HG02642 (cell line): Measurements from ENCODE around the gene PPP1R14B.

Experiments
- ATAC-seq: cut with Tn5 transposase; IDR thresholded peaks from one replicate; pipeline ENCODE4 v1.9.1; 2021; ENCODE audit warnings: mild to moderate bottlenecking; ENCODE audit not compliant: unreplicated experiment, poor library complexity

Gene PPP1R14B

DNA sequence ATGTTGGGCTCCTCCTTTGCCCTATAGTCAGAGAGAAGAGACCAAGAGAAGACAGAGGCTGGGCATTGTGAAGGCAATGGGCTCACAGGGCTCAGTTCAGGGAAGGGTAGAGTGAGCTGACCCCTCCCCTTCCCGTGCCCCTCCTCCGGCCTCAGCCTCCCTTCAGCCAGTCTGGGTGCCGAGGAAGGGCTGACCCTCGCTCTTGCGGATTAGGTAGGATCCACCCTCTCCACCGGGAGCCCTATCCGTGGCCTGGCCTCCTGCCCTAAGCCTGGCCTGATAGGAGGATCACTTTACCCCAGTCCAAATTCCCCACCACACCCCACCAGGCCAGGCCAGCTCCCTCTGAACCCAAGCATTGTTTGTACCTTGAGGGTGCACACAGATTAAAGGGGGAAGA lies 1.8 kb upstream of the PPP1R14B start:
- ATAC-seq, result no peak

DNA sequence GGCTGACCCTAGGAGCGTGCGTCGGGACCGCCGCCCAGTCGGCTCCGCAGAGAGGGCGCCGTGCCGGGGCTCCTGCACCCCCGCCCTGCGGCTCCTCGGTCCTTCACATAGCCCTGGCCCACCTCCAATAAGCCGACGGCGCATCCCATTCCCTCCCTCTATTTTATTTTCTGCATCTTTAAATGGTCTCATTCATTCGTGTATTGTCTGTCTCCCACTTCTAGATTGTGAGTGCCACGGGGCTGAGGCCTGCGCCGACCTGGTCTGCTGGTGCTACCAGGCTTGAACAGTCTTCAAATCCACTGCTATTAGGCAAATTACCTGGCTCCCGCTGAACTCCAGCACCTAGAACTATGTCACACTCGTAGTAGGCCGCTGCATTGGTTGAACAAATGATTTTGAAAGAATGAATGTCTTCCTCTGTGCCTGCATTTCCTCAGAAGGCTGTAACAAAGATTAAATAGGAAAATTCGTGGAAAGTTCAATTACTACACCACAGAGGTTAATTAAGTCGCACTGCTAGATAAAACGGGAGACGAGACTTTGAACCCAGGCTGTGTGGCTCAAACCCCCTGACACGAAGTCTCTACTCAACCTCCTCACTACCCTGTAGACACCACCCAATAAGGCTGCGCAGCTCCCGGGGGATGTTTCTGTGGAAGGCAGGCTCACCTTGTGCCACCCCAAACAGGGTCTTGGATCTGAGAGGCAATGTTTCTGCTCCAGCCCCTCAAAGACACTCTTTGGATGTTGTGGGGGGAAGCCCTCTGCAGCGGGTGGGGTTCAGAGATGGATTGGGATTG lies 1.2 kb upstream of the PPP1R14B start:
- ATAC-seq, result no peak

DNA sequence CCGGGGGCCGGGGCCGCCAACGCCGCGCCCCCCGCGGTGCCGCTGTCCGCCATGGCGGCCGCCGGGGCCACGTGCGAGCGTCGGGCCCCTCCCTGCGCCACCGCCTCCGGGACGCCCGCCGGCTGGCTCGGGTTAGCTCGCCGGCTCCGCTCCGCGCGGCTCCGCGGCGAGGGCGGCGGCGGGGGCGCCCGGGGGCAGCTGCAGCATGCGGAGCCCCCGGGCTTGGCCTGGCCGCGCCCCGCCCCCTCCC lies 197 bp downstream of the PPP1R14B start:
- ATAC-seq, result peak; percentile 10

DNA sequence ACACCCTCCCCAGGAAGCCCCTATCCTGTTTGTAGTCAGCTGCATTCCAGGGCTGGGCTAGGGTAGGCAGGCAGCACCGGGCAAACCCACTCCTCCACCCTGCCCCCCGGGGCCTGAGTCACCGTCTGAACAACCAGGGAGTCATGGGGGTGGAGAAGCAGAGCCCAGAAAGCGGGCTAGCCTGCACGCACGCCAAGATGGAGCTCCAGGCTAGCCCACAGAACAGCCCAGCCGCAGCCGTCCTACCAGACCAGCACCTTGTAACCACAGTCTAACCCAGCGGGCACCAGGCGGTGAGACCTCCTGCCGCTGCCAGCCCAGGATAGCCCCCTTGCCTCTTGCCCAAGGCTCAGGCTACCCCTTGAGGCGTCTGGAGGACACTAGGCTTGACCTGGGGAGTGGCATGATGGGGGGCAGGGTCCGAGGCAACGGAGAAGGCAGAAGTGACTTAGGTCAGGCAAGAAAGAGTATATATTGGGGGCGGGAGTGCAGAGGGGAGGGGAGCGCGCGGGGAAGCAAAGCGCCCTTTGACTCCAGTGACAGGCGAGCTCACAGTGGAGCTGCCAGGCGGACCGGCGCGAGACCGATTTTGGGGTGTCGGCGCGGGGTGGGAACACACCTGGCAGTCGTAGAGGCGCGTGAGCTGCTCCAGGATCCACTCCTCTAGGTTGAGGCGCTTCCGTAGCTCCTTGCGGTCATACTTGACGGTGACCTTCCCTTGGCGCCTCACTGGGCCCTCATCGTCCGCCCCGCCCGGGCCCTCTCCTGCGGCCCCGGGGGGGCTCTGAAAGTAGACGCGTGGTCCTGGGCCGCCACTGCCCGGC lies 734 bp downstream of the PPP1R14B start:
- ATAC-seq, result no peak

GRCh38 chr11:64245401-64245796 lies 1.3 kb downstream of the PPP1R14B start:
- ATAC-seq, result no peak

GRCh38 chr11:64244966-64245365 lies 1.8 kb downstream of the PPP1R14B start:
- no peak for ATAC-seq

DNA sequence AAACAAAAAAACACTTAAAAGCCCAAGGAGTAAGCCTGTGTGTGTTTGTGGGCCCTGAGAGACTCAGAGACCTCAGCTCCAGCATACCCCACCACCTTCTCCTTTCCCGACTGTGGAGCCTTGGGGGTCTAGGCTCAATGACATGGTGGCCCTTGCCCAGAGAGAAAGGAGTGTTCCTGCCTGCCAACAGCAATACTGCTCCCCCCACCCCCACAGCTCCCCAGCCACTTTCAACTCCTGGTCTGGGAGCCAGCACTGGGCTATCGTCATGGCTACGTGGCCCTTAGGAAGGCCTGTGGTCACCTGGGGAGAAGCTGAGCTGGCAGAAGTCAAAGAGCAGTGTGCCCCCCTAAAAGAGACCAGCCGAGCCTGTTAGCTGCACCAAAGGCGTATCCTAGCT lies 2.6 kb downstream of the PPP1R14B start:
- no peak for ATAC-seq

DNA sequence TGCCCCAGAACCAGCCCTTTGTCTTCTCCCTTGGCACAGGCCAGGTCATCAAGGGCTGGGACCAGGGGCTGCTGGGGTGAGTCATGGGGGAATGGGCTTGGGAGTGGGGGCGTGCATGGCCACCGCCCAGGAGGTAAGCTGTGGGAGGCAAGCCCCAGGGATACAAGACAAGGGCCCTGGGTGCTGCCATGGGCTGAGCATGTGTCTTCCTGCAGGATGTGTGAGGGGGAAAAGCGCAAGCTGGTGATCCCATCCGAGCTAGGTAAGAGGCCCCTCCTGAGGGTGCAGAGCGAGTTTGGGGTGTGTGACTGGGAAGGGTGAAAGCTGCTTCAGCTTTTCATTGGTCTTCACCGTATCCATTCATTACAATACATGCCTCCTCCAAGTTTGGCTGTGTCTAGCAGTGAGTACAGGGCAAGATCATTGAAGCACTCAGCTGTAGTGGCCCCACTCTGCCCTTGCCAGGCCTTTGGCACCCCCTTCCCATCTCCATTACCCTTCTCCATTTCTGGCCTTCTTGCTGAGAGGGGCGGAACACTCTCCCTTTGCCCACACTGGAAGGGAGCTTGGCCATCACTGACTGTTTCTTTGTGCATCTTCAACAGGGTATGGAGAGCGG lies 3.4 kb downstream of the PPP1R14B start:
- no peak for ATAC-seq

GRCh38 chr11:64241491-64242374 lies 5.0 kb downstream of the PPP1R14B start:
- peak; percentile 11 for ATAC-seq

DNA sequence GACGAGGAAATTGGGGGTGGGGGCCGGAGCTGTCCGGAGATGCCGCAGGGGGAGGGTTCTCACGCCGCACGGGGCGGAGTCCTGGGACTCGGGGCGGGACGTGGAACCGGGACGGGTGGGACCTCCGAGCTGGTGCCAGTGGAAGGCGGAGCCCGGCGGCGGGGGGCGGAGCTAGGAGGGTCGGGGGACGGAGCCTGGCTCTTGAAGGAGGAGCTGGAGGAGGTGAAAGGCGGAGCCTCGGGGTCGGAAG lies 5.6 kb downstream of the PPP1R14B start:
- peak; percentile 73 for ATAC-seq

GRCh38 chr11:64240435-64241240 lies 6.1 kb downstream of the PPP1R14B start, which contains the start of gene FKBP2:
Gene FKBP2 (plus strand): TSS chr11:64241095. CDS start chr11:64242388, 1,293 bp downstream.
- ATAC-seq, result peak; percentile 56

DNA sequence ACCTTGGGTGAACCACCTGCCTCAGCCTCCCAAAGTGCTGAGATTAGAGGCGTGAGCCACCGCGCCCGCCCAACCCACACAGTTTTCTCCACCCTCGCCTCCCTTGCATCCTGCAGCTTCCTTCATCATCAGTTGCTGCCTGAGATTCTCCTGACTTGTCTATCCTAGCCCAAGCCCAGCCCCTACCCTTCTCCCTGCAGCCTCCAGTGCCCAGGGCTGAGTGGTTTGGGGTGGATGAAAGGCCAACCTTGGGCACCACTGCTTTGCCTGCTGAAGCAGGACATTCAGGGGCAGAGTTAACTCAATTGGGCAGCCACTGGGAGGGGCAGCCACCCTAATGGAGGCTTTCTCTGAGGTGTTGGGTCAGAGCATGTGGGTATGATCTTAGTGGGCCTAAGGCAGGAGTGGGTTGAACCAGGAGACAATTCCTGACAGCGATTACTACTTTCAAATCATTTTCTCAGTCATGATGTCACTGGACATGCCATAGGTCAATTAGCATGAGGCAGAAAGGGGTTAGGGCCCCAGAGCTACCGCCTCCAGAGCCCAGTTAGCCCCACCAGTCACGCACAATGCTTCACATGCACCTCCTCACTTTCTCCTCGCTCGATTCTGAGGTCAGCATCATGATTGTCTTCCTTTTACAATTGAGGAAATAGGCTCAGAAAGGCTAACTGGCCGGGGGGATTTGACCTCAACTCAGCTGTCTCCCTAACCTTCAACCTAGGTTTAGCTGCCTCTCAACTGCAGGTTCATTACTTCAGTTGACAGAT lies 6.9 kb downstream of the PPP1R14B start:
- ATAC-seq, result no peak

GRCh38 chr11:64238999-64239398 lies 7.7 kb downstream of the PPP1R14B start:
- no peak for ATAC-seq

DNA sequence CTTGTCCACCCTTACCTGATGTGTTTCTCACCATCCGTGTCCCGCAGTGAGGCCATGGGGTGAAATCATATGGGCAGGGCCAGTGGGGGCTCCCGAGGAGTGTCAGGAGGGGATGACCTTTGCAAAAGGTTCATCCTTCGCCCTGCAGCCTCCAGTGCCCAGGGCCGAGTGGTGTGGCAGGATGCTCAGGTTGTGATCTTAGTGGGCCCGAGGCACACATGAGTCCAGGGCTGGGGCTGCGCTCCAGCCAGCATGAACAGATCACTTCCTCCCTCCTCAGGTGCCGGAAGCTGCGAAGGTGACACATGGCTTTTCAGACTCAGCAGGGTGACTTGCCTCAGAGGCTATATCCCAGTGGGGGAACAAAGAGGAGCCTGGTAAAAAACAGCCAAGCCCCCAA lies 8.7 kb downstream of the PPP1R14B start:
- ATAC-seq, result no peak

DNA sequence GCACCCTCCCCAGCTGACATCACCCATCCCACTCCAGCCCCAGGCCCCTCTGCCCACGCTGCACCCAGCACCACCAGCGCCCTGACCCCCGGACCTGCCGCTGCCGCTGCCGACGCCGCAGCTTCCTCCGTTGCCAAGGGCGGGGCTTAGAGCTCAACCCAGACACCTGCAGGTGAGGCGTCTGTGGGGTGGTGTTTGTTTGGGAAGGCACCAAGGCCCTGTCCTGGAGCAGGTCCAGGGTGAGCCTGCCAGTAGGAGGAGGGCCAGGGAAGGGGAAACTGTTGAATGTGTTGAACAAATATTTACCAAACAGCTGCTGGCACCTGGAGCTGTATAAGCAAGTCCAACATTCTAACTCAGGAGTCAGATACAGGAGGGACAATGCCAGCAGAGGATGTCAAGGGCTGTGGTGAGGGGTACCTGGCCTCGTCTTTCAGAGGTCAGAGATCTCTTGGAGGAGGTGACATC lies 9.2 kb downstream of the PPP1R14B start:
- no peak for ATAC-seq

DNA sequence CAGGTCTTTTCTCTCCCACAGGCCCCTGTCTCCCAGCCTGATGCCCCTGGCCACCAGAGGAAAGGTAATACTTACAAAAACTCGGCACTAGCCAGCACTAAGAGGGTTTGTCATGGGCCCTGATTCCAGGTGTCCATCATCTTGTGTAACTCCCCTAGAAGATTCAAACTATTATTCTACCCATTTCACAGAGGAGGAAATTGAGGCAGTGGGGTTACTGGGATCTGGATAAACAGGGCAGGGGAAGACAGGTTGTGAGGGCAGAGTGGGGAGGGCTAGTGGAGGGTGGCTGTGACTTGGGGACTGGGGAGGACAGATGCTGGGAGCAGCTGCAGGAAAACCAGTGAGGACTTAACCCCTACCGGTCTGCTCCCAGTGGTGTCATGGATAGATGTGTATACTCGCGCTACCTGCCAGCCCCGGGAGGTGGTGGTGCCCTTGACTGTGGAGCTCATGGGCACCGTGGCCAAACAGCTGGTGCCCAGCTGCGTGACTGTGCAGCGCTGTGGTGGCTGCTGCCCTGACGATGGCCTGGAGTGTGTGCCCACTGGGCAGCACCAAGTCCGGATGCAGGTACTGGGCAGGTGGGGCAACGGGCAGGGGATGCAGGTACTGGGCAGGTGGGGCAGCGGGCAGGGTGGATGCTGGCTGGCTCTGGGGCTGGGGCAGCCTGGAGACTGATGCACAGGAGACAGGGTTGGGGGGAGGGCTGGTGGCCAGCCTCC lies 11.1 kb downstream of the PPP1R14B start:
- no peak for ATAC-seq

DNA sequence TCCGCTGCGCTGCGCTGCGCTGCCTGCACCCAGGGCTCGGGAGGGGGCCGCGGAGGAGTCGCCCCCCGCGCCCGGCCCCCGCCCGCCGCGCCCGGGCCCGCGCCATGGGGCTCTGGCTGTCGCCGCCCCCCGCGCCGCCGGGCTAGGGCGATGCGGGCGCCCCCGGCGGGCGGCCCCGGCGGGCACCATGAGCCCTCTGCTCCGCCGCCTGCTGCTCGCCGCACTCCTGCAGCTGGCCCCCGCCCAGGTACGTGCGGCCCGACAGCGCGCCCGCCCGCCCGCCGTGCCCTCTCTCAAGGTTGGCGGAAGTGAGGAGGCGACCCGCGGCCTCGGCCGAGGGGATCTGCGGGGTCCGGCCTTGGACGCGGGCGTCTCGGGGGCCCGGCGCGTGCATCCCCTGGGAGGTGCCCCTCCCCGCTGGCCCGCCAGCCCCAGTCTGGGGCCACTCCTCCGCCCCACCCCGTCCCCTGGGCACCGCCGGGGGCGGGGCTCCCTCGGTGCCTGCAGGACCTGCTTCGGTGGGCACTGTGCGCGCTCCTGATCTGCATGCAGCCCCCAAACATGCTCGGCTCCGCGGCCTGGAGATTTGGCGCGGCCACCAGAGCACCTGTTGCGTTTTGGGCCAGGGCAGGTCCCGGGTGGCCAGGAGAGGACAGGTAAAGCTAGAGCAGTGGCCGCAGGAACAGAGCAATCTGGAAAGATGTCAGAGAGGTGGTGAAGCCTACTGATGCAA lies 11.9 kb downstream of the PPP1R14B start:
- peak; percentile 35 for ATAC-seq
